H1 (cell line): ENCODE measurements around the gene GATA5. TPM values are rescaled to one million over a fixed set of nuclear protein-coding genes. Genes with fewer than 3 reads are reported as not detected.

Source experiments
- BCL11A ChIP-seq, 2 experiments: IDR thresholded peaks; one replicate each; pipeline ENCODE4 v1.6.1; 2011; ENCODE audit warnings: low read depth in 2 of 2, low read length in 2 of 2, mild to moderate bottlenecking in 2 of 2
- CHD7 ChIP-seq: fragments of 300-600 bp; sonication (generic); IDR thresholded peaks from 2 replicates; pipeline ENCODE4 v1.7.1; 2012; ENCODE audit warnings: low read length, moderate library complexity, mild to moderate bottlenecking, inconsistent platforms; ENCODE audit not compliant: insufficient replicate concordance
- EZH2 ChIP-seq: fragments of 200-600 bp; sonication (generic); IDR thresholded peaks from 2 replicates; pipeline ENCODE4 v1.7.1; 2012; ENCODE audit warnings: low read depth, mild to moderate bottlenecking, moderate library complexity, low read length, inconsistent platforms; ENCODE audit not compliant: severe bottlenecking
- JUN ChIP-seq: IDR thresholded peaks from 2 replicates; pipeline ENCODE4 v1.6.1; 2011; ENCODE audit warnings: low read depth, mild to moderate bottlenecking, improper control_type of control experiment, low read length
- JUND ChIP-seq: IDR thresholded peaks from 2 replicates; pipeline ENCODE4 v1.6.1; 2011; ENCODE audit warnings: mild to moderate bottlenecking, improper control_type of control experiment, low read length
- POLR2AphosphoS5 ChIP-seq: IDR thresholded peaks from 2 replicates; pipeline ENCODE4 v1.6.1; 2011; ENCODE audit warnings: low read depth, low read length
- RBBP5 ChIP-seq: IDR thresholded peaks from 2 replicates; pipeline ENCODE4 v1.7.1; 2012; ENCODE audit warnings: low read depth, mild to moderate bottlenecking, inconsistent platforms, low read length, moderate library complexity, borderline replicate concordance
- SIRT6 ChIP-seq: IDR thresholded peaks from one replicate; pipeline ENCODE4 v1.7.1; 2012; ENCODE audit warnings: low read length, inconsistent platforms
- SP2 ChIP-seq: IDR thresholded peaks from 2 replicates; pipeline ENCODE4 v1.6.1; 2012; ENCODE audit warnings: mild to moderate bottlenecking, low read length, inconsistent platforms
- SRF ChIP-seq: IDR thresholded peaks from 2 replicates; pipeline ENCODE4 v1.6.1; 2011; ENCODE audit warnings: mild to moderate bottlenecking, low read depth, low read length, moderate library complexity
- USF2 ChIP-seq: IDR thresholded peaks from 2 replicates; pipeline ENCODE4 v1.6.1; 2011; ENCODE audit warnings: low read length, improper control_type of control experiment
- ZNF274 ChIP-seq: IDR thresholded peaks from 2 replicates; pipeline ENCODE4 v1.7.0; 2012; ENCODE audit warnings: low read length, borderline replicate concordance; ENCODE audit errors: extremely low read depth
- polyA plus RNA-seq, 7 experiments: library from polyadenylated mRNA; depleted of rRNA in 3 of 7; stranded (reverse) in 5 of 7; unstranded in 2 of 7; fragments of >200 nt in 5 of 7; fragments of 200-250 nt in 2 of 7; gene quantifications; 1 replicate in 5 of 7; 2 replicates in 1 of 7; 4 replicates in 1 of 7; pipeline versions ENCODE4 v1.2.1 to v1.2.3, GENCODE V29; 2011 to 2013; ENCODE audit warnings: missing spikeins in 2 of 7, mixed read lengths in 2 of 7
- total RNA-seq: library from RNA; stranded (reverse); fragmentation: NEBNext Ultra II Directional; extraction: Animal tissue kit (Norgen Biotek cat#: 25700); gene quantifications from 2 replicates; pipeline ENCODE4 v1.2.1, GENCODE V29; 2021

Gene GATA5
- total and polyA plus RNA-seq, 2 of the 8 experiments (the other 6 are each of a cell fraction or from before 2014, with no cell fraction given): 0.08 to 0.11 TPM

GRCh38 chr20:62508641-62509051 is 32.9 kb upstream of the GATA5 start (continued):
- TF ChIP-seq CHD7: no peak
- TF ChIP-seq SIRT6: no peak
- no peak for TF ChIP-seq JUN
- TF ChIP-seq RBBP5: no peak
- no peak for TF ChIP-seq SRF
- no peak for TF ChIP-seq EZH2
- no peak for TF ChIP-seq ZNF274
- no peak for TF ChIP-seq USF2
- no peak for TF ChIP-seq POLR2AphosphoS5
- no peak for TF ChIP-seq JUND
- no peak for TF ChIP-seq BCL11A (IDR thresholded peaks at IDR 0.05; ENCODE audit: low read depth in 2 of 2, low read length in 2 of 2)
- TF ChIP-seq SP2: no peak
